GM18507 (cell line): ENCODE data around the gene ENTPD6.
"Not testable (repeated sequence)": the region's sequence is repeated elsewhere in the genome, so short reads cannot be mapped to it uniquely, and the experiment has no call there.

Source experiments
- DNase-seq: peaks from one replicate; pipeline ENCODE4 v3.0.0; 2011; ENCODE audit warnings: low read depth; ENCODE audit not compliant: insufficient read length; ENCODE audit errors: extremely low spot score
- FAIRE-seq: peaks from 2 replicates; lab custom pipeline; 2011; peaks lifted over from hg19 to GRCh38; lab: Jason Lieb, UNC

Gene ENTPD6

DNA sequence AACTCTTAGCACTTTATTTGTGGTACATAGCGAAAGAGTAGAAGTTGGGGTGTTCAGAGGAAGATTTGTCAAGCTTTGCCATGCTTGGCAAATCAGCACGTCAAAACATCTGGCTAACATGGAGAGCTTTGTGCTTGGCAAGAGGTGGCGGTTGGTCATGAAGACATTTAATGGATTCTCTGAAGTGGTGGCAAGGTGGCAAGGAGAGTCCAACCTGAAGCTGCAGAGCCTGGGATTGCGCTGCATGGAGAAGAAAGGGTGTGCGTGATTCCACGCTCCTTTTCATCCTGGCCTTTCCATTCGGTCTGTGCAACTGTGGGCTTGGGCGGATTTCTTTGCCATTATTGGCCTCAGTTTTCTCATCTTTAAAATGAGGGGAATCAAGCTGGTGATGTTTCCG is 55.5 kb downstream of the ENTPD6 start:
- no peak for DNase-seq
- no peak for FAIRE-seq

DNA sequence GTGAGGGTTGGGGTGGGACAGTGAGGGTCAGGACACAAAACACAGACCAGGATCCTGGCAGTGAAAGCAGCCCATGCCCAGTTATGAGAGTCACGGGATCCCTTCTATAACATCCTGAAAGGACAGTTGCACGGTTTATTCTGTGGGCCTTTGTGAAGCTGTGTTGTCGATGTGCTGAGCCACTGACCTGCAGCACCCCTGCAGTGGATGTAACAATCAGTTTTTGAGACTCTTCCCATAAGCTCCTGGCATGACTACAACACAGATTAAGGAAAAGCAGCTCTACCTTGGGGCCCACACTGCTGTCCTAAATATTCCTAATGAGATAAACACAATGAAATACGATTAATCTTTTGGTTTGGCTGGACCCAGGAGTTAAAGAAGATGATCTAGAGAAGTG is 56.0 kb downstream of the ENTPD6 start:
- FAIRE-seq, result no peak
- no peak for DNase-seq

DNA sequence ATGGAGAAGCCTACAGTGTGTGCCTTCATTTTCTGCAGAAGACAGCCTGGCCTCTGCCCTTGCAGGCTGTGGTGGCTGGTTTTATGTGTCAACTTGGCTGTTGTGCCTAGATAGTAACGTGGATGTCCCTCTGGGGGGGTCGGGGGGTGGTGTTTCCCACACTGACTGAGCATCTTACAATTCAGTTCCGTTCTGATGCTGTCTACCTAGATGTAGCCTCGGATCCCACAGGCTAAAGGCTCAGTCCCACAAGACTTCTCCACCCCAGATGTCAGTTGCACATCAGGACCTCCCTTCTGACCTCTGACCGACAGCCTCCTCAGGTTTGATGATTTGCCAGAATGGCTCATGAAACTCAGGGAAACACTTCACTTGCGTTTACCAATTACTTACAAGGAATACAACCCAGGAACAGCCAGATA is 56.7 kb downstream of the ENTPD6 start:
- FAIRE-seq, result no peak
- DNase-seq, result no peak

DNA sequence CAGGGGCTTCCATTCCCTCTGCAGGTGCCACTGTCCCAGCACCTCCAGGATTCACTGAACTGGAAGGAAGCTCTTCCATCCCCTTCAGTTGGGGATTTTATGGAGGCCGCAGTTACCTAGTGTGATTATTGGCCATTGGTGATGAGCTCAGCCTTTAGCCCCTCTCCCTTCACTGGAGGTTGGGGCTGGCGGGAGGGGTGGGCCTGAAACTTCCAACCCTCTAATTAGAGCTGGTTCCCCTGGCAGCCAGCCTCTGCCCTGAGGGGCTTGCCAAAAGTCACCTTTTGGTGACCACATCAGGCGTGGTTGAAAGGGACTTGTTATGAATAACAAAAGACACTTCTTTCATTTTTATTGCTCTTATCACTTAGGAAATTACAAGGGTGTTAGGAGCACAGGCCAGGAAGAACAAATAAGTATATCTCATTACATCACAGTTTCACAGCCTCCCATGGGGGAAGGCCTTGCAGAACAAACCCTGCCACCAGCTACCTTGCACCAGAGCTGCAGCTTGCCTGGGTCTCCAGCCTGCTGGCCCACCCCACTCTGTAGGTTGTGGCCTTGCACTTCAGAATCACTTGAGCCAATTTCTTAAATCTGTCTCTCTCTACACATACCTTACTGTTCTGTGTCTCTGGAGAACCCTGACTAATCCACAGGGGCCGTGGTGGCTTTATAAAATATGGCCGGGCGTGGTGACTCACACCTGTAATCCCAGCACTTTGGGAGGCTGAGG is 57.3 kb downstream of the ENTPD6 start:
- FAIRE-seq (no peak), DNase-seq (no peak)

- no peak for FAIRE-seq
- no peak for DNase-seq
Observed at GRCh38 chr20:25253606-25254275, 58.2 kb downstream of the ENTPD6 start.

GRCh38 chr20:25254571-25254970 is 59.1 kb downstream of the ENTPD6 start:
- DNase-seq (no peak), FAIRE-seq (no peak)

- DNase-seq, result no peak
- no peak for FAIRE-seq
Observed at GRCh38 chr20:25254986-25255680, 59.6 kb downstream of the ENTPD6 start.

DNA sequence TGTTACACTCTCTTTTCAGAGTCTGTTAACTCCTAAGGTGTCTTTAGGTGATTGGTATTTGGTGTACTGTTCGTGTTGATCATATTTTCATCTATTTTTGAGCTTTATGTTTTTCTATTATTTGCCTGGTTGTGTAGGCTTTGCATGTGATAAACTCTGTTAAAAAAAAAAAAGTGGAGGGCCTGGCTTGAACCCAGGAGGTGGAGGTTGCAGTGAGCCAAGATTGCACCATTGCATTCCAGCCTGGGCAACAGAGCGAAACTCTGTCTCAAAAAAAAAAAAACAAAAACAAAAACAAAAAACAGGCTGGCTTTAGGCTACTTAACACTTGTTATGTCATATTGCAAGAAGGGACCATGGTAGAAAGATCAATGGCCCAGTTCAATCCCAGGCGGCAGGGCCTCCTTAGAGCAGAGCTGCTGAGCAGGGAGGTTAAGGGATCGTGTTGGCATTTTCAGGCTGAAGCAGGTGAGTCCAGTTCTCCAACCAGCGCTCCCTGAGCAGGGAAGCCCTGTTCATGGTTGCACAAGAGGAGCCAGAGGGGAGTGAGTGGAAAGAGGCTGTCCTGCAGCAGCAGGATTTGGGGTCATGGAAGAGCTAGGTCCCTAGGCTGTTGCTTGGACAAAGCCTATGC is 60.8 kb downstream of the ENTPD6 start:
- FAIRE-seq, result no peak

DNA sequence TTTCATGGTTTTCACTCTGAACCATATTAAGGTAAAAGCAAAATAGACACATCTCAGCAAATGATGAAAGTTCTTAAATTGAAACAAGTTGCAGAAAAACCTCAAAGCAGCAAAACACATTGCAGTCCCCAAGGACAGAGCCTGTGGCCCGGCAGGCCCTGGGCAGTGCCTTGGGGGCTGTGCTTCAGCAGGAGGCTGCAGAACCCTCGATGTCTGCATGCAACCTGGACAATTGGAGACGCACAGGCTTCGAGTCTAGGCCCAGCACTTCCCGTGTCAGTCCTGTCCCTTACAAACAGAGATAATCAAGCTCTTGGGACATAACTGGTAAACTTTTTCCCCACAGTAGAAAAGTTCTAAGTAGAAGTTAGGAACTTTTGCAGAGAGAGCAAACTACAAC is 61.6 kb downstream of the ENTPD6 start:
- no peak for FAIRE-seq

More for the DNA sequence above, 60.8 kb downstream of the ENTPD6 start:
- no peak for DNase-seq

GRCh38 chr20:25257756-25258475 is 62.4 kb downstream of the ENTPD6 start:
- DNase-seq (no peak), FAIRE-seq (no peak)

More for the DNA sequence above, 61.6 kb downstream of the ENTPD6 start:
- DNase-seq, result no peak

GRCh38 chr20:25258476-25258805 is 62.9 kb downstream of the ENTPD6 start:
- DNase-seq, result no peak
- no peak for FAIRE-seq

GRCh38 chr20:25258828-25259227 is 63.3 kb downstream of the ENTPD6 start:
- DNase-seq (no peak), FAIRE-seq (no peak)

DNA sequence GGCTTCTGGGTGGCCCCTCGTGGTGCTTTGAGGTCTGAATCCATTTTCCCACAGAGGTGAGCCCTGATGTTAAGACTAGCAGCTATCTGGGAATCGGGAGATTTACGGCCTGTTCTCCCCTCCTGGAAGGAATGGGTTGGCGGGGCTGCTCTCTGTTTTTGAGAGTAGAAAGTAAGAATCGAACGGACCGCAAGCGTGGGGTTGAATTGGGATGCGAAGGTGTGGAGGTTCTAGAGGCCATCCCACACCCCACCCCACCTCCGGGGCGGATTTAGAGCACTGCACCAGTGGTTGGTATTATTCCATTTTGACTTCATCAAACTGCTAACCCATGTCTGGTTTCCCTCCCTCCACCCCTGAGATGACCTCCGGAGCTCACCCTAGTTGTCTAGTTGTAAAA is 63.8 kb downstream of the ENTPD6 start:
- no peak for FAIRE-seq

GRCh38 chr20:25259788-25260254 is 64.3 kb downstream of the ENTPD6 start:
- FAIRE-seq, result no peak
- no peak for DNase-seq

More for the DNA sequence above, 63.8 kb downstream of the ENTPD6 start:
- no peak for DNase-seq

- not testable (repeated sequence) for FAIRE-seq, DNase-seq
Observed at GRCh38 chr20:25260770-25261437, 65.4 kb downstream of the ENTPD6 start.

DNA sequence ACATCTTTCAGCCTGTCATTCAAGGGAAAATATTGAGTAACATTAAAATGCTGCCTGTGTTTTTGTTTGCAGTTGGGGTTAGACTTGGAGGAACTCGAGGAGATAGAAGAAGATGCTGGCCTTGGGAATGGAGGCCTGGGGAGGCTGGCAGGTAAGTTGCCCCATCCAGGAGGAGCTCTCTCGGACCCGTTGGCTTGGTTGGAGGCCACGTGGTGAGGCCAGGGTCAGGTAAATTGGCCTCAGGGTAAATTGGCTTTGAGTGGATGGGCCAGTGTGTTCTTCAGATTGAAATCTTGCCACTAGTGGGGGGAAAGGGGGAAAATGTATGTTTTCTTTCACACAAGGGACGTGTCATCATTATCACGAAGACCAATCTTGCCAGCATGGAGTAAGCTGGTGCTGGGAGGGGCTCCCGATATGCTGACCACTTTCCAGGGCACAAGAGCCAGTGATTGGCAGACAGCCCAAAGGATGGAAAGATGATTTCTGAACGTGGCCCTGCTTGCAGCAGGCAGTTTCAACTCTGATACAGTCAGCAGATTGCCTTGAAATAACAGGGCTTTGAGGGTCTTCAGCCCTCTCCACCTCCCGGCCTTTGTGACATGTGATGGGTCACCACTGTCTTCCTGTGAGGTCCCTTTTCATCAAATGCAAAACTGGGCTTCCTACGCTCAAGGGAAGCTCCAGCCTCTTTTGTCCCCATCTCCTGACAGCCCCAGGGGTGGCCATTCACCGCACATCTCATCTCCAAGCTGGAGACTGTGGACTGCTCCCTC is 73.7 kb downstream of the ENTPD6 start:
- DNase-seq (no peak), FAIRE-seq (no peak)

GRCh38 chr20:25269833-25270170 is 74.3 kb downstream of the ENTPD6 start:
- FAIRE-seq (no peak), DNase-seq (no peak)

DNA sequence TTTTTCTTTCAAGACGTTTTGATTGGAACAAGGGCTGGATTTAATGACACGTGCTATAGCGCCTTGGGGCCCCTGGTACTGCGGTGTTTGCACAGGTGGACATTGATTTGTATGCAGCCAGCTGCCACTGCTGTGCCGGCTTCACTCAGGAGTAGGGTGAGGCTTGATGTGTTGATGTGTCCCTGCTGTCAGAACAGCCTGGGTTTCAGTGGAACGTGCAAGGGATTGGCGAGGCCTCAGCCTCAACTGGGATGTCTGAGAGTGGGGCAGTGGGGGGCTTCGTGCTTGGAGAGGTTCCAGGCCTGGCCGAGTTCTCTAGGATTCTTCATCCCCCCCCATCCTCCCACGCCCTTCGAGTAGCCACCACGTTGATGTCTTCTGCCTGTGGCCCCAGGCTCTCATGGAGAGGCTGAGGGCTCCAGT is 75.3 kb downstream of the ENTPD6 start:
- DNase-seq, result no peak
- FAIRE-seq, result no peak
